ENCODE measurements around the gene YJEFN3.

YJEFN3 gene

GRCh38 chr19:19498255-19498991 lies 30.3 kb upstream of the YJEFN3 start:
- DNase-seq, result no peak

GRCh38 chr19:19499272-19499995 lies 29.3 kb upstream of the YJEFN3 start:
- no peak for DNase-seq

GRCh38 chr19:19500975-19501644 lies 27.6 kb upstream of the YJEFN3 start:
- no peak for DNase-seq

GRCh38 chr19:19501798-19502197 lies 26.9 kb upstream of the YJEFN3 start:
- DNase-seq, result no peak

GRCh38 chr19:19502281-19502680 lies 26.4 kb upstream of the YJEFN3 start:
- no peak for DNase-seq

- no peak for DNase-seq
Measured at GRCh38 chr19:19502808-19503602, 25.7 kb upstream of the YJEFN3 start.

- no peak for DNase-seq
Measured at GRCh38 chr19:19504754-19505668, 23.7 kb upstream of the YJEFN3 start.

- DNase-seq, result no peak
Measured at GRCh38 chr19:19505669-19506326, 22.9 kb upstream of the YJEFN3 start.

GRCh38 chr19:19506592-19506991 lies 22.1 kb upstream of the YJEFN3 start:
- no peak for DNase-seq

GRCh38 chr19:19507354-19507753 lies 21.4 kb upstream of the YJEFN3 start:
- no peak for DNase-seq

- DNase-seq, result no peak
Measured at GRCh38 chr19:19508217-19508616, 20.5 kb upstream of the YJEFN3 start.

- DNase-seq, result no peak
Measured at GRCh38 chr19:19510432-19510831, 18.3 kb upstream of the YJEFN3 start.

- DNase-seq, result no peak
Measured at GRCh38 chr19:19513682-19514081, 15.0 kb upstream of the YJEFN3 start.

GRCh38 chr19:19514215-19514657 lies 14.5 kb upstream of the YJEFN3 start:
- DNase-seq, result no peak

GRCh38 chr19:19514881-19515641 lies 13.7 kb upstream of the YJEFN3 start, which contains the start of gene TSSK6:
Gene TSSK6 (minus strand): TSS chr19:19515548. CDS start chr19:19515427, 121 bp downstream.
- DNase-seq, result no peak

GRCh38 chr19:19515642-19516519 lies 12.8 kb upstream of the YJEFN3 start, which contains the start of gene NDUFA13:
Gene NDUFA13 (plus strand): TSS chr19:19516225. CDS start chr19:19516239, 14 bp downstream.
- DNase-seq, result peak; percentile 64

- no peak for DNase-seq
Measured at GRCh38 chr19:19517235-19517619, 11.5 kb upstream of the YJEFN3 start.

- no peak for DNase-seq
Measured at GRCh38 chr19:19520989-19521388, 7.7 kb upstream of the YJEFN3 start.

- DNase-seq, result no peak
Measured at GRCh38 chr19:19523177-19523576, 5.5 kb upstream of the YJEFN3 start.
